ENCODE results near the gene EPB41L3. TPM values are rescaled to one million over a fixed set of nuclear protein-coding genes. Genes with fewer than 3 reads are reported as not detected.

EPB41L3 gene
- 180 and 211 TPM in 2 replicates for polyA plus RNA-seq

DNA sequence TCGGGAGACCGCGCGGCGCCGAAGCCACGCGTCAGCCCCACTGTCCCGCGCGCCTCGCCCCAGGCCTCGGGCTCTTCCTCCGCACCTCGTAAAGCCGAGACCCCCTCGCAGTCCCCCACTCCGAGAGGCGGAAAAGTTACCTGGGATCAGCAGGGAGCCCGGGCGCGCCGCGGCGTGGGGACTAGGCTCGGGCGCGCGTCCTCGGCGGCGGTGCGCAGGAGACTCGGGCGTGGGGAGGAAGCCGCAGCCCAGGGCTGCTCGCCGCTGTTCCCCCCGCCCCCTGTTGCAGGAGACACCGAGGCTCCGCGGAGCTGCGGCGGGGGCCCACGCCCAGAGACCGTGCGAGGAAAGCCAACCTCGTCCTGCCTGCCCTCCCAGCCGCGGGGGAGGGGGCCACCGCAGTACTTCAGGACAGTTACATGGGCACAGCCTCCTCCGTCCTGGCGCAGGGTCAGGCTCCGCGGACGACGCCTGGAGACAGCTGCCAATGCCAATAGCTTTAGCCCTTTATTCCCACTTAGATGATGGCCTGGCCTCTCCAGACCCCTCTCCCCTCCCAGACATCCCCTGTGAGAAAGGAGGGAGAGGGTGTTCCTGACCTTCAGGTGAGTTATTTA is at the start of gene EPB41L3:
TSS of gene EPB41L3 (minus strand) at position 225 of the 617 bp plus-strand sequence. CDS start 54,814 bp downstream, outside the sequence.

Other genes with a start within 250 kb of the EPB41L3 start
- 1.8 and 8.0 TPM in 2 replicates for gene ZBTB14, start 248.3 kb downstream of the EPB41L3 start, polyA plus RNA-seq